NCI-H146 treated with DMSO at 0.1 percent for 48 hours (cell line): ENCODE data around the gene IL17RE.
"Not testable (repeated sequence)": the region's sequence is repeated elsewhere in the genome, so short reads cannot be mapped to it uniquely, and the experiment has no call there.

Experiments used
- DNase-seq: peaks from one replicate; lab custom pipeline; 2025; ENCODE audit not compliant: unreplicated experiment; lab: John Stamatoyannopoulos, UW

The IL17RE gene

GRCh38 chr3:9932843-9933560 is 30.4 kb downstream of the IL17RE start:
- peak; percentile 24 for DNase-seq

GRCh38 chr3:9933561-9934234 is 31.1 kb downstream of the IL17RE start, which contains the start of gene CRELD1:
CRELD1 (plus strand) TSS chr3:9933834; CDS start chr3:9934439, 605 bp downstream.
- DNase-seq, result peak; percentile 72

GRCh38 chr3:9934235-9934621 is 31.6 kb downstream of the IL17RE start:
- DNase-seq, result no peak

GRCh38 chr3:9934993-9935392 is 32.3 kb downstream of the IL17RE start:
- no peak for DNase-seq

GRCh38 chr3:9935966-9936510 is 33.4 kb downstream of the IL17RE start:
- no peak for DNase-seq

- no peak for DNase-seq
Observed at GRCh38 chr3:9937486-9938238, 35.0 kb downstream of the IL17RE start.

- no peak for DNase-seq
Observed at GRCh38 chr3:9938966-9939365, 36.3 kb downstream of the IL17RE start.

GRCh38 chr3:9939906-9940305 is 37.3 kb downstream of the IL17RE start:
- not testable (repeated sequence) for DNase-seq

GRCh38 chr3:9940746-9941145 is 38.1 kb downstream of the IL17RE start:
- DNase-seq, result no peak

GRCh38 chr3:9942164-9942563 is 39.5 kb downstream of the IL17RE start:
- no peak for DNase-seq

- no peak for DNase-seq
Observed at GRCh38 chr3:9942934-9943690, 40.5 kb downstream of the IL17RE start.

GRCh38 chr3:9944271-9944670 is 41.6 kb downstream of the IL17RE start:
- no peak for DNase-seq

- DNase-seq, result no peak
Observed at GRCh38 chr3:9945358-9945757, 42.7 kb downstream of the IL17RE start.

GRCh38 chr3:9946112-9947024 is 43.7 kb downstream of the IL17RE start:
- peak; percentile 43 for DNase-seq

- no peak for DNase-seq
Observed at GRCh38 chr3:9947025-9947995, 44.7 kb downstream of the IL17RE start.

GRCh38 chr3:9948586-9948985 is 45.9 kb downstream of the IL17RE start:
- no peak for DNase-seq

GRCh38 chr3:9949115-9949514 is 46.5 kb downstream of the IL17RE start:
- DNase-seq, result no peak

- no peak for DNase-seq
Observed at GRCh38 chr3:9949626-9950025, 47.0 kb downstream of the IL17RE start.

GRCh38 chr3:9951126-9951525 is 48.5 kb downstream of the IL17RE start:
- DNase-seq, result no peak
